Astrocyte (in vitro differentiated cells and primary cell): ENCODE measurements around the gene FGA. TPM values are rescaled to one million over a fixed set of nuclear protein-coding genes. Genes with fewer than 3 reads are reported as not detected.

ENCODE experiments used
- DNase-seq: peaks from one replicate; pipeline ENCODE4 v3.0.0-alpha.2; 2010; ENCODE audit warnings: low read depth
- FAIRE-seq: peaks from 2 replicates; lab custom pipeline; 2011; peaks lifted over from hg19 to GRCh38; lab: Jason Lieb, UNC
- H2AFZ ChIP-seq: 2 replicates; pipeline ENCODE4 v1.6.0; 2012; ENCODE audit warnings: low read depth, low read length, inconsistent platforms
- H3K27ac ChIP-seq: 2 replicates; pipeline ENCODE4 v1.5.1; 2011; ENCODE audit warnings: low read depth, low read length, inconsistent platforms
- H3K27me3 ChIP-seq: 2 replicates; pipeline ENCODE4 v1.6.0; 2011; ENCODE audit warnings: low read length, inconsistent platforms; ENCODE audit not compliant: insufficient read depth
- H3K36me3 ChIP-seq: 2 replicates; pipeline ENCODE4 v1.5.1; 2011; ENCODE audit warnings: low read length, inconsistent platforms; ENCODE audit not compliant: insufficient read depth
- H3K4me1 ChIP-seq: 2 replicates; pipeline ENCODE4 v1.5.1; 2011; ENCODE audit warnings: low read length, inconsistent platforms; ENCODE audit not compliant: insufficient read depth
- H3K4me2 ChIP-seq: 2 replicates; pipeline ENCODE4 v1.6.0; 2012; ENCODE audit warnings: low read length, inconsistent platforms
- H3K4me3 ChIP-seq: 2 replicates; pipeline ENCODE4 v1.5.1; 2011; ENCODE audit warnings: low read depth, mild to moderate bottlenecking, low read length, inconsistent platforms; ENCODE audit not compliant: insufficient read depth
- H3K79me2 ChIP-seq: 2 replicates; pipeline ENCODE4 v1.6.0; 2012; ENCODE audit warnings: mild to moderate bottlenecking, low read length, inconsistent platforms; ENCODE audit not compliant: insufficient read depth
- H3K9ac ChIP-seq: 2 replicates; pipeline ENCODE4 v1.6.0; 2012; ENCODE audit warnings: mild to moderate bottlenecking, low read length, inconsistent platforms
- H3K9me3 ChIP-seq: 2 replicates; pipeline ENCODE4 v1.5.1; 2012; ENCODE audit warnings: low read depth, mild to moderate bottlenecking, low read length, inconsistent platforms; ENCODE audit not compliant: insufficient read depth
- H4K20me1 ChIP-seq: 2 replicates; pipeline ENCODE4 v1.6.0; 2012; ENCODE audit warnings: low read length, inconsistent platforms; ENCODE audit not compliant: insufficient read depth
- H3K27ac Mint-ChIP-seq: one replicate; pipeline ENCODE4 v1.8.0; 2021; ENCODE audit warnings: mild to moderate bottlenecking, mixed read lengths; ENCODE audit not compliant: unreplicated experiment
- H3K27me3 Mint-ChIP-seq: one replicate; pipeline ENCODE4 v1.8.0; 2021; ENCODE audit warnings: low read depth, mixed read lengths; ENCODE audit not compliant: unreplicated experiment
- H3K36me3 Mint-ChIP-seq: one replicate; pipeline ENCODE4 v1.8.0; 2021; ENCODE audit warnings: low read depth, mixed read lengths; ENCODE audit not compliant: unreplicated experiment
- H3K4me1 Mint-ChIP-seq: one replicate; pipeline ENCODE4 v1.8.0; 2021; ENCODE audit warnings: low read depth, mixed read lengths; ENCODE audit not compliant: unreplicated experiment
- H3K4me3 Mint-ChIP-seq: one replicate; pipeline ENCODE4 v1.8.0; 2021; ENCODE audit warnings: mild to moderate bottlenecking, moderate library complexity, mixed read lengths; ENCODE audit not compliant: unreplicated experiment
- H3K9me3 Mint-ChIP-seq: one replicate; pipeline ENCODE4 v1.8.0; 2021; ENCODE audit warnings: mild to moderate bottlenecking, mixed read lengths; ENCODE audit not compliant: unreplicated experiment
- EZH2 ChIP-seq: IDR thresholded peaks from 2 replicates; pipeline ENCODE4 v1.6.1; 2012; ENCODE audit warnings: mild to moderate bottlenecking, low read length, inconsistent platforms; ENCODE audit not compliant: insufficient read depth
- total RNA-seq: library from RNA; stranded (reverse); gene quantifications from 2 replicates; pipeline ENCODE4 v1.2.1, GENCODE V29; 2021
- TF ChIP-seq, protein P1 (sequence below): IDR thresholded peaks from 2 replicates; pipeline ENCODE4 v1.5.1; 2011; ENCODE audit warnings: low read depth, mild to moderate bottlenecking, inconsistent platforms, low read length, moderate library complexity; ENCODE audit not compliant: insufficient read depth

Gene FGA
- total RNA-seq, 1 donor from 2014 or later: not detected

GRCh38 chr4:154569584-154569983 lies 21.0 kb downstream of the FGA start:
- no peak for FAIRE-seq
- no peaks in the 10 kb centered on the region for H3K4me1 Mint-ChIP-seq

DNA sequence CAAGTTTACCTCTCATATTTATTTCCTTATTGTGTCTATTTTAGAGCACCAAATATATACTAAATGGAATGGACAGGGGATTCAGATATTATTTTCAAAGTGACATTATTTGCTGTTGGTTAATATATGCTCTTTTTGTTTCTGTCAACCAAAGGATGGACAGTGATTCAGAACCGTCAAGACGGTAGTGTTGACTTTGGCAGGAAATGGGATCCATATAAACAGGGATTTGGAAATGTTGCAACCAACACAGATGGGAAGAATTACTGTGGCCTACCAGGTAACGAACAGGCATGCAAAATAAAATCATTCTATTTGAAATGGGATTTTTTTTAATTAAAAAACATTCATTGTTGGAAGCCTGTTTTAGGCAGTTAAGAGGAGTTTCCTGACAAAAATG lies 21.5 kb downstream of the FGA start:
- Histone ChIP-seq H3K4me3 (no peak overlapping the region), H3K27me3 (no peaks in the 10 kb centered on the region), H3K27ac (no peak overlapping the region), H3K9me3 (peaks cover 2% of the 10 kb centered on the region), H4K20me1 (no peaks in the 10 kb centered on the region), H3K36me3 (no peaks in the 10 kb centered on the region), H3K9ac (no peak overlapping the region), H3K79me2 (no peaks in the 10 kb centered on the region), H2AFZ (no peak overlapping the region), H3K4me2 (no peak overlapping the region), H3K4me1 (no peaks in the 10 kb centered on the region)
- Mint-ChIP-seq H3K27me3 (no peaks in the 10 kb centered on the region), H3K4me3 (no peak overlapping the region), H3K4me1 (no peaks in the 10 kb centered on the region), H3K27ac (no peak overlapping the region), H3K36me3 (no peaks in the 10 kb centered on the region), H3K9me3 (no peaks in the 10 kb centered on the region)
- FAIRE-seq (no peak), DNase-seq (no peak)
- TF ChIP-seq, protein P1, sequence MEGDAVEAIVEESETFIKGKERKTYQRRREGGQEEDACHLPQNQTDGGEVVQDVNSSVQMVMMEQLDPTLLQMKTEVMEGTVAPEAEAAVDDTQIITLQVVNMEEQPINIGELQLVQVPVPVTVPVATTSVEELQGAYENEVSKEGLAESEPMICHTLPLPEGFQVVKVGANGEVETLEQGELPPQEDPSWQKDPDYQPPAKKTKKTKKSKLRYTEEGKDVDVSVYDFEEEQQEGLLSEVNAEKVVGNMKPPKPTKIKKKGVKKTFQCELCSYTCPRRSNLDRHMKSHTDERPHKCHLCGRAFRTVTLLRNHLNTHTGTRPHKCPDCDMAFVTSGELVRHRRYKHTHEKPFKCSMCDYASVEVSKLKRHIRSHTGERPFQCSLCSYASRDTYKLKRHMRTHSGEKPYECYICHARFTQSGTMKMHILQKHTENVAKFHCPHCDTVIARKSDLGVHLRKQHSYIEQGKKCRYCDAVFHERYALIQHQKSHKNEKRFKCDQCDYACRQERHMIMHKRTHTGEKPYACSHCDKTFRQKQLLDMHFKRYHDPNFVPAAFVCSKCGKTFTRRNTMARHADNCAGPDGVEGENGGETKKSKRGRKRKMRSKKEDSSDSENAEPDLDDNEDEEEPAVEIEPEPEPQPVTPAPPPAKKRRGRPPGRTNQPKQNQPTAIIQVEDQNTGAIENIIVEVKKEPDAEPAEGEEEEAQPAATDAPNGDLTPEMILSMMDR: no peak
- no peak for TF ChIP-seq EZH2

More at GRCh38 chr4:154569584-154569983, 21.0 kb downstream of the FGA start:
- TF ChIP-seq, protein P1: no peak
- TF ChIP-seq EZH2: no peak
- no peak for DNase-seq
- H3K4me2 ChIP-seq: no peak overlapping the region
- H3K9me3 ChIP-seq: peaks cover 2% of the 10 kb centered on the region
- H3K9me3 Mint-ChIP-seq: no peaks in the 10 kb centered on the region
- no peaks in the 10 kb centered on the region for H4K20me1 ChIP-seq
- no peaks in the 10 kb centered on the region for H3K4me1 ChIP-seq
- no peaks in the 10 kb centered on the region for H3K36me3 Mint-ChIP-seq
- H3K4me3 Mint-ChIP-seq: no peak overlapping the region
- no peak overlapping the region for H2AFZ ChIP-seq
- no peak overlapping the region for H3K9ac ChIP-seq
- H3K27ac ChIP-seq: no peak overlapping the region
- no peak overlapping the region for H3K4me3 ChIP-seq
- H3K36me3 ChIP-seq: no peaks in the 10 kb centered on the region
- H3K79me2 ChIP-seq: no peaks in the 10 kb centered on the region
- H3K27me3 ChIP-seq: no peaks in the 10 kb centered on the region
- no peak overlapping the region for H3K27ac Mint-ChIP-seq
- no peaks in the 10 kb centered on the region for H3K27me3 Mint-ChIP-seq

DNA sequence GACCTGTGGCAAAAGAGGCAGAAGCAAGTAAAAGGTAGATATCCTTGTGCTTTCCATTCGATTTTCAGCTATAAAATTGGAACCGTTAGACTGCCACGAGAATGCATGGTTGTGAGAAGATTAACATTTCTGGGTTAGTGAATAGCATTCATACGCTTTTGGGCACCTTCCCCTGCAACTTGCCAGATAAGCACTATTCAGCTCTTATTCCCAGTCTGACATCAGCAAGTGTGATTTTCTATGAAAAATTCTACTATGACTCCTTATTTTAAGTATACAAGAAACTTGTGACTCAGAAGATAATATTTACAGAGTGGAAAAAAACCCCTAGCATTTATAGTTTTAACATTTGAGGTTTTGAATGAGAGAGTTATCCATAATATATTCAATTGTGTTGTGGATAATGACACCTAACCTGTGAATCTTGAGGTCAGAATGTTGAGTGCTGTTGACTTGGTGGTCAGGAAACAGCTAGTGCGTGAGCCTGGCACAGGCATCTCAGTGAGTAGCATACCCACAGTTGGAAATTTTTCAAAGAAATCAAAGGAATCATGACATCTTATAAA lies 23.8 kb downstream of the FGA start:
- TF ChIP-seq, protein P1: no peak
- TF ChIP-seq EZH2: no peak
- FAIRE-seq (no peak), DNase-seq (peak; percentile 54)
- H3K27me3 ChIP-seq: no peaks in the 10 kb centered on the region
- H3K9me3 Mint-ChIP-seq: no peaks in the 10 kb centered on the region
- H3K9ac ChIP-seq: no peak overlapping the region
- no peak overlapping the region for H3K27ac Mint-ChIP-seq
- H3K4me3 Mint-ChIP-seq: no peak overlapping the region
- peaks cover 2% of the 10 kb centered on the region for H3K9me3 ChIP-seq
- H3K36me3 Mint-ChIP-seq: no peaks in the 10 kb centered on the region
- no peak overlapping the region for H3K4me2 ChIP-seq
- no peaks in the 10 kb centered on the region for H3K4me1 Mint-ChIP-seq
- no peak overlapping the region for H2AFZ ChIP-seq
- H3K27me3 Mint-ChIP-seq: no peaks in the 10 kb centered on the region
- no peaks in the 10 kb centered on the region for H3K79me2 ChIP-seq
- H3K4me3 ChIP-seq: no peak overlapping the region
- no peaks in the 10 kb centered on the region for H4K20me1 ChIP-seq
- no peak overlapping the region for H3K27ac ChIP-seq
- H3K4me1 ChIP-seq: no peaks in the 10 kb centered on the region
- no peaks in the 10 kb centered on the region for H3K36me3 ChIP-seq
